Activated T-cell treated with anti-CD3 and anti-CD28 coated beads, Interleukin-2, amount 50 U/mL, for 4 hours (primary cell): ENCODE results near the gene GLRA2. TPM values are rescaled to one million over a fixed set of nuclear protein-coding genes. Genes with fewer than 3 reads are reported as not detected.

Experiments used
- ATAC-seq, 2 donors: fragments of 200-7000 bp; cut with Tn5 transposase; one replicate each; pipeline ENCODE4 v1.10.0; 2021
- DNase-seq: peaks from one replicate; pipeline ENCODE4 v3.0.0-alpha.2; 2020
- H3K27me3 Mint-ChIP-seq: one replicate; pipeline ENCODE4 v1.8.0; 2021; ENCODE audit warnings: low read depth, mixed read lengths
- H3K36me3 Mint-ChIP-seq: one replicate; pipeline ENCODE4 v1.8.0; 2022; ENCODE audit warnings: mixed read lengths; ENCODE audit not compliant: insufficient read depth
- H3K4me1 Mint-ChIP-seq: one replicate; pipeline ENCODE4 v1.8.0; 2021; ENCODE audit warnings: low read depth, mixed read lengths
- H3K4me3 Mint-ChIP-seq: one replicate; pipeline ENCODE4 v1.8.0; 2021; ENCODE audit warnings: mild to moderate bottlenecking, moderate library complexity, mixed read lengths
- H3K9me3 Mint-ChIP-seq: one replicate; pipeline ENCODE4 v1.8.0; 2021; ENCODE audit warnings: mixed read lengths
- total RNA-seq, 3 donors: library from RNA; stranded (reverse); gene quantifications; one replicate each; pipeline ENCODE4 v1.2.1, GENCODE V29; 2021

The GLRA2 gene
- total RNA-seq, 3 donors from 2014 or later, result not detected

GRCh38 chrX:14698790-14699189 lies 169.5 kb downstream of the GLRA2 start:
- H3K36me3 Mint-ChIP-seq, result no peaks in the 10 kb centered on the region
- H3K27me3 Mint-ChIP-seq, result no peaks in the 10 kb centered on the region
- no peak overlapping the region for H3K4me3 Mint-ChIP-seq
- H3K9me3 Mint-ChIP-seq, result no peaks in the 10 kb centered on the region
- DNase-seq (no peak), ATAC-seq (no peak)
- no peaks in the 10 kb centered on the region for H3K4me1 Mint-ChIP-seq

- no peak for DNase-seq
- Mint-ChIP-seq H3K4me3 (no peak overlapping the region), H3K4me1 (no peaks in the 10 kb centered on the region), H3K27me3 (no peaks in the 10 kb centered on the region), H3K9me3 (no peaks in the 10 kb centered on the region), H3K36me3 (no peaks in the 10 kb centered on the region)
- no peak for ATAC-seq
Measured at GRCh38 chrX:14700982-14701381, 171.6 kb downstream of the GLRA2 start.

- no peaks in the 10 kb centered on the region for H3K27me3 Mint-ChIP-seq
- H3K4me1 Mint-ChIP-seq, result no peaks in the 10 kb centered on the region
- H3K4me3 Mint-ChIP-seq, result no peak overlapping the region
Measured at GRCh38 chrX:14702145-14702544, 172.8 kb downstream of the GLRA2 start.

GRCh38 chrX:14712096-14712495 lies 182.8 kb downstream of the GLRA2 start:
- H3K9me3 Mint-ChIP-seq, result no peaks in the 10 kb centered on the region
- H3K4me1 Mint-ChIP-seq, result no peaks in the 10 kb centered on the region
- H3K36me3 Mint-ChIP-seq, result no peaks in the 10 kb centered on the region
- H3K27me3 Mint-ChIP-seq, result no peaks in the 10 kb centered on the region
- no peak for ATAC-seq
- no peak overlapping the region for H3K4me3 Mint-ChIP-seq
- no peak for DNase-seq

More at GRCh38 chrX:14702145-14702544, 172.8 kb downstream of the GLRA2 start:
- H3K9me3 Mint-ChIP-seq, result no peaks in the 10 kb centered on the region
- ATAC-seq, result no peak
- no peak for DNase-seq
- no peaks in the 10 kb centered on the region for H3K36me3 Mint-ChIP-seq

- ATAC-seq (no peak), DNase-seq (no peak)
- Mint-ChIP-seq H3K27me3 (no peaks in the 10 kb centered on the region), H3K9me3 (no peaks in the 10 kb centered on the region), H3K4me3 (no peak overlapping the region), H3K36me3 (no peaks in the 10 kb centered on the region), H3K4me1 (no peaks in the 10 kb centered on the region)
Measured at GRCh38 chrX:14717949-14718348, 188.6 kb downstream of the GLRA2 start.

GRCh38 chrX:14718403-14718802 lies 189.1 kb downstream of the GLRA2 start:
- DNase-seq (no peak), ATAC-seq (no peak)
- Mint-ChIP-seq H3K4me3 (no peak overlapping the region), H3K36me3 (no peaks in the 10 kb centered on the region), H3K27me3 (no peaks in the 10 kb centered on the region), H3K9me3 (no peaks in the 10 kb centered on the region), H3K4me1 (no peaks in the 10 kb centered on the region)

- no peak for DNase-seq
- no peaks in the 10 kb centered on the region for H3K9me3 Mint-ChIP-seq
- no peaks in the 10 kb centered on the region for H3K27me3 Mint-ChIP-seq
Measured at GRCh38 chrX:14729058-14729457, 199.7 kb downstream of the GLRA2 start.

GRCh38 chrX:14738643-14739042 lies 209.3 kb downstream of the GLRA2 start:
- Mint-ChIP-seq H3K9me3 (no peaks in the 10 kb centered on the region), H3K27me3 (no peaks in the 10 kb centered on the region), H3K36me3 (no peaks in the 10 kb centered on the region), H3K4me1 (no peaks in the 10 kb centered on the region), H3K4me3 (no peak overlapping the region)
- no peak for ATAC-seq
- no peak for DNase-seq

More at GRCh38 chrX:14729058-14729457, 199.7 kb downstream of the GLRA2 start:
- no peak overlapping the region for H3K4me3 Mint-ChIP-seq
- H3K36me3 Mint-ChIP-seq, result no peaks in the 10 kb centered on the region
- no peak for ATAC-seq
- H3K4me1 Mint-ChIP-seq, result no peaks in the 10 kb centered on the region

GRCh38 chrX:14753441-14753840 lies 224.1 kb downstream of the GLRA2 start:
- Mint-ChIP-seq H3K9me3 (no peaks in the 10 kb centered on the region), H3K4me3 (no peak overlapping the region), H3K36me3 (no peaks in the 10 kb centered on the region), H3K27me3 (no peaks in the 10 kb centered on the region), H3K4me1 (no peaks in the 10 kb centered on the region)
- ATAC-seq, result no peak
- DNase-seq, result no peak

GRCh38 chrX:14758029-14758491 lies 228.7 kb downstream of the GLRA2 start:
- peaks cover 1% of the 10 kb centered on the region for H3K9me3 Mint-ChIP-seq
- H3K4me1 Mint-ChIP-seq, result no peaks in the 10 kb centered on the region
- ATAC-seq (no peak), DNase-seq (no peak)
- no peaks in the 10 kb centered on the region for H3K27me3 Mint-ChIP-seq
- no peaks in the 10 kb centered on the region for H3K36me3 Mint-ChIP-seq
- H3K4me3 Mint-ChIP-seq, result no peak overlapping the region

- no peaks in the 10 kb centered on the region for H3K36me3 Mint-ChIP-seq
- ATAC-seq (no peak), DNase-seq (no peak)
- H3K9me3 Mint-ChIP-seq, result peaks cover 7% of the 10 kb centered on the region
- no peak overlapping the region for H3K4me3 Mint-ChIP-seq
- no peaks in the 10 kb centered on the region for H3K27me3 Mint-ChIP-seq
- no peaks in the 10 kb centered on the region for H3K4me1 Mint-ChIP-seq
Measured at GRCh38 chrX:14775416-14775815, 246.1 kb downstream of the GLRA2 start.

GRCh38 chrX:14776901-14777300 lies 247.6 kb downstream of the GLRA2 start:
- DNase-seq (no peak), ATAC-seq (no peak)
- H3K27me3 Mint-ChIP-seq, result no peaks in the 10 kb centered on the region
- no peaks in the 10 kb centered on the region for H3K4me1 Mint-ChIP-seq
- no peaks in the 10 kb centered on the region for H3K36me3 Mint-ChIP-seq
- H3K4me3 Mint-ChIP-seq, result no peak overlapping the region
- no peaks in the 10 kb centered on the region for H3K9me3 Mint-ChIP-seq

GRCh38 chrX:14777525-14777924 lies 248.2 kb downstream of the GLRA2 start:
- no peak overlapping the region for H3K4me3 Mint-ChIP-seq
- H3K27me3 Mint-ChIP-seq, result no peaks in the 10 kb centered on the region
- DNase-seq (no peak), ATAC-seq (no peak)
- no peaks in the 10 kb centered on the region for H3K4me1 Mint-ChIP-seq
- no peaks in the 10 kb centered on the region for H3K36me3 Mint-ChIP-seq
- H3K9me3 Mint-ChIP-seq, result no peaks in the 10 kb centered on the region

- ATAC-seq (no peak), DNase-seq (no peak)
- Mint-ChIP-seq H3K36me3 (no peaks in the 10 kb centered on the region), H3K4me3 (no peak overlapping the region), H3K9me3 (no peaks in the 10 kb centered on the region), H3K4me1 (no peaks in the 10 kb centered on the region), H3K27me3 (no peaks in the 10 kb centered on the region)
Measured at GRCh38 chrX:14779580-14779979, 250.2 kb downstream of the GLRA2 start.
